Transverse colon (tissue), 4 donors: ENCODE results near the gene AS3MT.

Experiments used
- CTCF ChIP-seq, 5 experiments: fragments of 200-600 bp in 3 of 5; fragments of 450-650 bp in 2 of 5; sonication (generic) in 3 of 5; IDR thresholded peaks; 1 replicate in 2 of 5; 2 replicates in 3 of 5; pipeline ENCODE4 v1.5.1; 2016 to 2017; ENCODE audit warnings: antibody characterized with exemption in 5 of 5, inconsistent platforms in 3 of 5, mild to moderate bottlenecking in 2 of 5, moderate library complexity in 1 of 5
- EP300 ChIP-seq: sonication (generic); formaldehyde crosslinking; IDR thresholded peaks from one replicate; pipeline ENCODE4 v1.6.1; 2017; ENCODE audit warnings: antibody characterized with exemption, low read depth
- POLR2A ChIP-seq: fragments of 450-650 bp; IDR thresholded peaks from one replicate; pipeline ENCODE4 v1.6.1; 2016; ENCODE audit warnings: antibody characterized with exemption, mild to moderate bottlenecking, moderate library complexity
- POLR2AphosphoS5 ChIP-seq, 3 donors: sonication (generic); formaldehyde crosslinking; IDR thresholded peaks; one replicate each; pipeline ENCODE4 v1.6.1; 2016; ENCODE audit warnings: antibody characterized with exemption in 3 of 3

- TF ChIP-seq CTCF (IDR thresholded peaks at IDR 0.05): no peak
- TF ChIP-seq POLR2A: no peak
- TF ChIP-seq EP300: no peak
- TF ChIP-seq POLR2AphosphoS5 (IDR thresholded peaks at IDR 0.05): no peak
These were observed 57.6 kb downstream of the AS3MT start for GRCh38 chr10:102926842-102927241.
